T-helper 17 cell (primary cell): ENCODE measurements around the gene S100A5. TPM values are rescaled to one million over a fixed set of nuclear protein-coding genes. Genes with fewer than 3 reads are reported as not detected.
"Not testable (repeated sequence)": the region's sequence is repeated elsewhere in the genome, so short reads cannot be mapped to it uniquely, and the experiment has no call there.

Experiments
- ATAC-seq: fragments of 150-1000 bp; cut with Tn5 transposase; 2 replicates; pipeline ENCODE4 v1.10.0; 2021; ENCODE audit warnings: mild to moderate bottlenecking, moderate library complexity
- DNase-seq, 3 donors: peaks; one replicate each; pipeline versions ENCODE4 v3.0.0 to v3.0.0-alpha.2; 2020 to 2021
- H3K9me3 ChIP-seq: one replicate; pipeline ENCODE4 v1.7.0; 2013; ENCODE audit warnings: low read length, mild to moderate bottlenecking; ENCODE audit not compliant: control insufficient read depth, poor library complexity, severe bottlenecking
- H3K27ac Mint-ChIP-seq: one replicate; pipeline ENCODE4 v1.8.0; 2022; ENCODE audit warnings: mild to moderate bottlenecking, moderate library complexity, mixed read lengths
- H3K27me3 Mint-ChIP-seq: one replicate; pipeline ENCODE4 v1.8.0; 2022; ENCODE audit warnings: mixed read lengths
- H3K36me3 Mint-ChIP-seq: one replicate; pipeline ENCODE4 v1.8.0; 2022; ENCODE audit warnings: low read depth, mixed read lengths
- H3K4me1 Mint-ChIP-seq: one replicate; pipeline ENCODE4 v1.8.0; 2022; ENCODE audit warnings: mild to moderate bottlenecking, mixed read lengths
- H3K4me3 Mint-ChIP-seq: one replicate; pipeline ENCODE4 v1.8.0; 2022; ENCODE audit warnings: mild to moderate bottlenecking, moderate library complexity, mixed read lengths
- total RNA-seq, 4 donors: library from RNA in 2 of 4; stranded (reverse) in 2 of 4; gene quantifications; one replicate each; pipeline ENCODE4 v1.2.3 and lab custom pipeline; 2022 to 2026

S100A5 gene
- total RNA-seq, 2 donors from 2014 or later: 1.1 TPM; not detected in 1

DNA sequence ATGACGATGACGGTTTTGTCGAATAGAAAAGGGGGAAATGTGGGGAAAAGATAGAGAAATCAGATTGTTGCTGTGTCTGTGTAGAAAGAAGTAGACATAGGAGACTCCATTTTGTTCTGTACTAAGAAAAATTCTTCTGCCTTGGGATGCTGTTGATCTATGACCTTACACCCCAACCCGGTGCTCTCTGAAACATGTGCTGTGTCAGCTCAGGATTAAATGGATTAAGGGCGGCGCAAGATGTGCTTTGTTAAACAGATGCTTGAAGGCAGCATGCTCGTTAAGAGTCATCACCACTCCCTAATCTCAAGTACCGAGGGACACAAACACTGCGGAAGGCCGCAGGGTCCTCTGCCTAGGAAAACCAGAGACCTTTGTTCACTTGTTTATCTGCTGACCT, 34.8 kb upstream of the S100A5 start:
- DNase-seq, H3K9me3 ChIP-seq, H3K36me3 Mint-ChIP-seq, H3K4me3 Mint-ChIP-seq, H3K27ac Mint-ChIP-seq, ATAC-seq: not testable (repeated sequence)
- Mint-ChIP-seq H3K4me1 (peaks cover 15% of the 10 kb centered on the region), H3K27me3 (peaks cover 22% of the 10 kb centered on the region)

DNA sequence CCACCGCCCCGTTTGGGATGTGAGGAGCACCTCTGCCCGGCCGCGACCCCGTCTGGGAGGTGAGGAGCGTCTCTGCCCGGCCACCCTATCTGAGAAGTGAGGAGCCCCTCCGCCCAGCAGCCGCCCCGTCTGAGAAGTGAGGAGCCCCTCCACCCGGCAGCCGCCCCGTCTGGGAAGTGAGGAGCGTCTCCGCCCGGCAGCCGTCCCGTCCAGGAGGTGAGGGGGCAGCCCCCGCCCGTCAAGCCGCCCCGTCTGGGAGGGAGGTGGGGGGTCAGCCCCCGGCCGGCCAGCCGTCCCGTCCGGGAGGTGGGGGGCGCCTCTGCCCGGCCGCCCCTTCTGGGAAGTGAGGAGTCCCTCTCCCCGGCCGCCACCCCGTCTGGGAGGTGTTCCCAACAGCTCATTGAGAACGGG, 34.4 kb upstream of the S100A5 start:
- not testable (repeated sequence) for DNase-seq, H3K36me3 Mint-ChIP-seq, ATAC-seq, H3K4me3 Mint-ChIP-seq, H3K27ac Mint-ChIP-seq, H3K9me3 ChIP-seq
- H3K27me3 Mint-ChIP-seq: peaks cover 22% of the 10 kb centered on the region
- H3K4me1 Mint-ChIP-seq: peaks cover 16% of the 10 kb centered on the region

DNA sequence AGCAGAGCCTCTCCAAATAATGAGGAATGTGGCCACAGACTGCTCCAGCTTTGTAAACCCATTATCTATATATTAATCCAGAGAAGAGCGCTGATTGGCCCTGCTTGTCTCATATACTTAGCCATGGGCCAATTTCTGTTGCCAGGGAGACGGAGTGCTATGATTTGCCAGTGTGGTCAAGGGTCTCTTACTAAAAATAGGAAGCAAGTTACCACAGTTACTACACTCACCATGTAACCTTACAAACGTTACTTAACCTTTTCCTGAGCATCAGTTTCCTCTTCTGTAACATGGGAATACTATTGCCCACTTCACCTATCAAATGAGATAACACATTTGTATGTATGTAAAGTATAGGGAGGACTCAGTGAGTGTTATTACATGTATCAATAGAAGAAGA, 32.6 kb upstream of the S100A5 start:
- Mint-ChIP-seq H3K4me1 (peaks cover 22% of the 10 kb centered on the region), H3K36me3 (peaks cover 3% of the 10 kb centered on the region), H3K27me3 (peaks cover 11% of the 10 kb centered on the region), H3K27ac (peak overlapping the region; percentile 2), H3K4me3 (no peak overlapping the region)
- DNase-seq: no peak
- ATAC-seq: no peak
- H3K9me3 ChIP-seq: no peaks in the 10 kb centered on the region

DNA sequence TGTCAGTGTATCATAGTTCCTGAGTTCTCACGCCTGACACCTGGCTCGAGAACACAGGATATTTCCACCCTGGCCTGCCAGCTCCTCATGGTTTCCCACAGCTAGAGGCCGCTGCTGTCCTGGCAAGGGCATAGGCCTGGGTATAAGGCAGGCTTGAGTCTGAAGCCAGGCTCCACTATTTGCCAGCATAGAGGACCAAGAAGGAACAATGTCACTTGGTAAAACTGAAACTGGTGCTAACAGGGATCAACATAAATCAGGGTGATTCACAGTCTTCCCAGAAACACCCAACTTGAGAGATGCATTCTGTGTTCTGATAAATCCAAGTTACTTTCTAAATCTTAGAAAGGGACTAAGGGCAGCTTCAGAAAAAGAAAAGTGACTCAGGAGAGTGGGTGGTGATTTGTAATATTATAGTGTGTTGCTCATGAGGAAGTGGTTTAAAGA, 31.9 kb upstream of the S100A5 start:
- Mint-ChIP-seq H3K27ac (peak overlapping the region; percentile 2), H3K27me3 (peaks cover 3% of the 10 kb centered on the region), H3K4me1 (peaks cover 22% of the 10 kb centered on the region), H3K4me3 (no peak overlapping the region), H3K36me3 (no peaks in the 10 kb centered on the region)
- peak; percentile 90 for ATAC-seq
- DNase-seq: peak in 2 of 3 donors; percentile 14 to 38
- H3K9me3 ChIP-seq: no peaks in the 10 kb centered on the region

- no peak overlapping the region for H3K4me3 Mint-ChIP-seq
Measured at GRCh38 chr1:153571706-153572105, 31.0 kb upstream of the S100A5 start.

GRCh38 chr1:153570874-153571273, 30.1 kb upstream of the S100A5 start:
- Mint-ChIP-seq H3K4me1 (peaks cover 31% of the 10 kb centered on the region), H3K27me3 (no peaks in the 10 kb centered on the region), H3K36me3 (no peaks in the 10 kb centered on the region), H3K27ac (peak overlapping the region; percentile 6), H3K4me3 (no peak overlapping the region)
- no peaks in the 10 kb centered on the region for H3K9me3 ChIP-seq
- no peak for ATAC-seq
- DNase-seq: no peak

More at GRCh38 chr1:153571706-153572105, 31.0 kb upstream of the S100A5 start:
- Mint-ChIP-seq H3K27me3 (no peaks in the 10 kb centered on the region), H3K27ac (peak overlapping the region; percentile 8), H3K36me3 (no peaks in the 10 kb centered on the region), H3K4me1 (peaks cover 26% of the 10 kb centered on the region)
- ATAC-seq: no peak
- H3K9me3 ChIP-seq: no peaks in the 10 kb centered on the region
- DNase-seq: no peak

- ATAC-seq: no peak
- H3K4me1 Mint-ChIP-seq: peaks cover 34% of the 10 kb centered on the region
- H3K27ac Mint-ChIP-seq: no peak overlapping the region
Measured at GRCh38 chr1:153569465-153569864, 28.7 kb upstream of the S100A5 start.

GRCh38 chr1:153568367-153569099, 27.8 kb upstream of the S100A5 start:
- peak overlapping the region; percentile 69 for H3K27ac Mint-ChIP-seq
- peaks cover 34% of the 10 kb centered on the region for H3K4me1 Mint-ChIP-seq
- no peaks in the 10 kb centered on the region for H3K27me3 Mint-ChIP-seq

More at GRCh38 chr1:153569465-153569864, 28.7 kb upstream of the S100A5 start:
- Mint-ChIP-seq H3K27me3 (no peaks in the 10 kb centered on the region), H3K36me3 (no peaks in the 10 kb centered on the region), H3K4me3 (no peak overlapping the region)
- DNase-seq: no peak
- no peaks in the 10 kb centered on the region for H3K9me3 ChIP-seq

DNA sequence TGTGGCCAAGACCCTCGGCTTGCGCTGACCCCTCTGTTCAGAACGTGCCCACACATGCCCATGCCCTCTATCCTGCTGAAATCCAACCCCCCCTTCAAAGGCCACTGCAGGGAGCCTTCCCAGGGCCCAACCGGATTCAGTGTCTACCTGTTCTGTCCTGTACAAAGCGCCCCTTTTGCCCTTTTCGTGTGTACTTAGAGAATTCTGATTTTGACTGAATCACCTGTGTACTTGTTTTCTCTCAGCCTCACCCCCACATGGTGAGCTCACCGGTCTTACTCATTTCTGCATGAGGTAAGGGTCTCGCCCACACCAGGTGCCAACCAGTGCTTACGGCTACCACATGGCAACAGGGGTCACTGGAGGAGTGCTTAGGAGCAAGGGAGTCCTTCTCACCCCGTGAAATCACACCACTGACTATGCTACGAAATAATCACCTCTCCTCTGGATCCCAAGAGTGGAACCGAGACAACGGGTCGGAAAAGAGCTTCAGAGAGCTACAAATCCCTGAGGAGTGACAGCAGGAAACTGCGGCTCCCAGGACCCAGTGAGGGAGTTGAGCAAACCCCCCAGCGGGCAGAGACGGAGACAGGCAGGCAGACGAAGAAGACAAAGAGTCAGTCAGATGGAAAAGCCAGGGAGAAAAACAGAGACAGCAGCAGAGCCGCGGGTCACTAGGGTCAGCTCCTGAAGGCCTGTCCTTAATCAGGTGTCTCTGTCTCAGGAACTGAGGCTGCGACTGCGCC, 27.1 kb upstream of the S100A5 start:
- Mint-ChIP-seq H3K36me3 (no peaks in the 10 kb centered on the region), H3K4me1 (peaks cover 30% of the 10 kb centered on the region), H3K27ac (peak overlapping the region; percentile 69), H3K4me3 (peak overlapping the region; percentile 41), H3K27me3 (no peaks in the 10 kb centered on the region)
- ATAC-seq (no peak), DNase-seq (no peak)
- no peaks in the 10 kb centered on the region for H3K9me3 ChIP-seq

More at GRCh38 chr1:153568367-153569099, 27.8 kb upstream of the S100A5 start:
- no peaks in the 10 kb centered on the region for H3K36me3 Mint-ChIP-seq
- no peaks in the 10 kb centered on the region for H3K9me3 ChIP-seq
- DNase-seq (peak; percentile 67 to 71 (median 68)), ATAC-seq (peak; percentile 50)
- peak overlapping the region; percentile 79 for H3K4me3 Mint-ChIP-seq

GRCh38 chr1:153566414-153567371, 26.0 kb upstream of the S100A5 start:
- peak overlapping the region; percentile 96 for H3K27ac Mint-ChIP-seq
- no peaks in the 10 kb centered on the region for H3K36me3 Mint-ChIP-seq
- DNase-seq (peak; percentile 41 to 77 (median 58)), ATAC-seq (peak; percentile 87)
- H3K27me3 Mint-ChIP-seq: no peaks in the 10 kb centered on the region
- H3K4me1 Mint-ChIP-seq: peaks cover 27% of the 10 kb centered on the region
- no peaks in the 10 kb centered on the region for H3K9me3 ChIP-seq
- peak overlapping the region; percentile 76 for H3K4me3 Mint-ChIP-seq

DNA sequence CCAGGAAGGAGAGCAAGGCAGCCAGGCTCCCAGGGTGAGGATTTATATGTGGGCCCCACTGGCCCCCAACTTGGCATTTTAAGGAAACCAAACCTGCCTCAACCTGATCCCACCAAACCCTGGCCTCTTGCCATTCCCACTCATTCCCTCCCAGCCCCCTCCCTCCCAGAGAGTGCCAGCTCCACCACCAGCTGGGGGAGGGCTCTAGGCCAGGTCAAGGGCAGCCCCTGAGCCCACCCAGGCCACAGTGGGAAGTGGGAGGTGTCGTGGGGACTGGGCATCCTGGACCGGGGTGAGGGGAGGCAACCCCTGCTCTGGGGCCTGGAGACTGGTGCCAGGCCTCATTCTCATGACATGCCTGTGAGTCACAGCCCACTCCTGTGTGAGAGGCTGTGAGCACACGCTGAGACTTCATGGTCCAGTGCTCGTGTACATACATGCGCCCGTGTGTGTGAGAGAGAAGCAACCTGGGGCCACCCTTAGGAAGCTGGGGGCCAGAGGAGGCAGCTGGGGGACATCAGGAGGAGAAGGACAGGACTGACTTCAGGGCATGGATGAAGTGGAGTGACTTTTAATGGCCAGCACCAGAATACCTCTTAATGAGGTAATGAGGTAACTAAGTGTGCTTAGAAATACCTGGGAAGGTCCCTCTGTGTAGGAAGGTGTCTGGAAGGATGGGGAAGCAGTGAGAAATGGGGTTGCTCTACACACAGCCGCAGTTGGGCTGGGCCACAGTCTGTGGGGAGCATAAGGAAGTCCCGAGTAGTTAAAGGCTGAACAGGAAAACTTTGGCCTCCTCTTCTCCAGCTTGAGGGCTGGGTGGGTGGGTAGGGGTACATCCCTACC, 25.0 kb upstream of the S100A5 start, which contains the start of gene S100A2:
Gene S100A2, minus strand, starts transcription at position 316 of the 846 bp plus-strand sequence. CDS start 1,967 bp downstream, outside the sequence.
- ATAC-seq: peak; percentile 59
- peak within 1 kb of the TSS; percentile 76 for H3K4me3 Mint-ChIP-seq

DNA sequence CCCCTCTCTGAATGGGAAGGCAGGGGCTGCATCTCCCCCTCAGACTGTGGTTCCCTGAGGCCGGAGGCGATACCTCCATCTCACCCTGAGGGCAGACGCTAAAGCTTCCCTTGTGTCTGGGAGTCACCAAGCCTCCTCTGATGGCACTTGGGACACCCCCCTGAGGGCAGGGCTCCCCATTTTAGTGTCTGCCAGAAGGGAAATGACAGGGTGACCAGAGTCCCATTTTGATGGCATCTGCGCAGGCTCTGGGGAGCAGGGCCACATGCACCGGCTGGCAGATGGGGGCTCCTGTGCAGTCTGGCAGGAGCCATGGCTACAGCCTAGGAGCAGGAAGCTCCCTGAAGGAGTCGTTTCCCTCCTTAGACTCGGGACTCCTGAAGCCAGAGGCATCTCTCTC, 23.3 kb upstream of the S100A5 start:
- no peaks in the 10 kb centered on the region for H3K9me3 ChIP-seq
- no peak overlapping the region for H3K27ac Mint-ChIP-seq
- no peak overlapping the region for H3K4me3 Mint-ChIP-seq
- DNase-seq (no peak), ATAC-seq (no peak)
- H3K36me3 Mint-ChIP-seq: no peaks in the 10 kb centered on the region
- H3K4me1 Mint-ChIP-seq: peaks cover 24% of the 10 kb centered on the region
- no peaks in the 10 kb centered on the region for H3K27me3 Mint-ChIP-seq

More for the DNA sequence above, 25.0 kb upstream of the S100A5 start, which contains the start of gene S100A2:
- Mint-ChIP-seq H3K27ac (peak within 1 kb of the TSS; percentile 96), H3K36me3 (no peaks in the 10 kb centered on the region), H3K27me3 (no peaks in the 10 kb centered on the region), H3K4me1 (peaks cover 27% of the 10 kb centered on the region)
- no peaks in the 10 kb centered on the region for H3K9me3 ChIP-seq
- DNase-seq: no peak
